ENCODE data around the gene IL20RB. TPM values are rescaled to one million over a fixed set of nuclear protein-coding genes. Genes with fewer than 3 reads are reported as not detected.

Gene IL20RB
- total RNA-seq, 3 donors from 2014 or later = 0.60 to 1.7 (median 1.2) TPM

DNA sequence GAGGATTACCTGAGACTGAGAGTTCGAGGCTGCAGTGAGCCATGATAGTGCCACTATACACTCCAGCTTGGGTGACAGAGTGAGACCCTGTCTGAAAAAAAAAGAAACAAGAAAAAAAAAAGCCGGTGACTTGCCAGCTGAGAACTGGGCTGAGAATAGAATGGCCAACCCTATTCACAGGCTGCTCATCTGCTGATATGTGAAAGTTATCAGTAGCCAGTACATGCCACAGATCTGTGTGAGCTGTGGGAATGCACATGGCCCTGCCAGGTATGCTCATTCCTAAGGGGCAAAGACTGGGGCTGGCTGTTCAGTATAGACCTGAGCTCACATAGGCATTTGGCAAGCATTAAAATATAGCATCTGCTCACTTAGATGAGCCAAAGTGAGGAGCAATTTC is 30.9 kb downstream of the IL20RB start:
- Histone ChIP-seq H3K36me3 (ENCODE audit: low read depth) (no peaks in the 10 kb centered on the region), H3K4me1 (ENCODE audit: low read depth) (peaks cover 13% of the 10 kb centered on the region), H3K4me3 (no peak overlapping the region), H3K9me3 (no peaks in the 10 kb centered on the region)
- no peak for ATAC-seq
- intact Hi-C loops (cut with DNase I, micrococcal nuclease) = no loop called here
- TF ChIP-seq, protein P1, sequence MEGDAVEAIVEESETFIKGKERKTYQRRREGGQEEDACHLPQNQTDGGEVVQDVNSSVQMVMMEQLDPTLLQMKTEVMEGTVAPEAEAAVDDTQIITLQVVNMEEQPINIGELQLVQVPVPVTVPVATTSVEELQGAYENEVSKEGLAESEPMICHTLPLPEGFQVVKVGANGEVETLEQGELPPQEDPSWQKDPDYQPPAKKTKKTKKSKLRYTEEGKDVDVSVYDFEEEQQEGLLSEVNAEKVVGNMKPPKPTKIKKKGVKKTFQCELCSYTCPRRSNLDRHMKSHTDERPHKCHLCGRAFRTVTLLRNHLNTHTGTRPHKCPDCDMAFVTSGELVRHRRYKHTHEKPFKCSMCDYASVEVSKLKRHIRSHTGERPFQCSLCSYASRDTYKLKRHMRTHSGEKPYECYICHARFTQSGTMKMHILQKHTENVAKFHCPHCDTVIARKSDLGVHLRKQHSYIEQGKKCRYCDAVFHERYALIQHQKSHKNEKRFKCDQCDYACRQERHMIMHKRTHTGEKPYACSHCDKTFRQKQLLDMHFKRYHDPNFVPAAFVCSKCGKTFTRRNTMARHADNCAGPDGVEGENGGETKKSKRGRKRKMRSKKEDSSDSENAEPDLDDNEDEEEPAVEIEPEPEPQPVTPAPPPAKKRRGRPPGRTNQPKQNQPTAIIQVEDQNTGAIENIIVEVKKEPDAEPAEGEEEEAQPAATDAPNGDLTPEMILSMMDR (IDR thresholded peaks at IDR 0.05) = no peak
- DNase-seq = no peak

DNA sequence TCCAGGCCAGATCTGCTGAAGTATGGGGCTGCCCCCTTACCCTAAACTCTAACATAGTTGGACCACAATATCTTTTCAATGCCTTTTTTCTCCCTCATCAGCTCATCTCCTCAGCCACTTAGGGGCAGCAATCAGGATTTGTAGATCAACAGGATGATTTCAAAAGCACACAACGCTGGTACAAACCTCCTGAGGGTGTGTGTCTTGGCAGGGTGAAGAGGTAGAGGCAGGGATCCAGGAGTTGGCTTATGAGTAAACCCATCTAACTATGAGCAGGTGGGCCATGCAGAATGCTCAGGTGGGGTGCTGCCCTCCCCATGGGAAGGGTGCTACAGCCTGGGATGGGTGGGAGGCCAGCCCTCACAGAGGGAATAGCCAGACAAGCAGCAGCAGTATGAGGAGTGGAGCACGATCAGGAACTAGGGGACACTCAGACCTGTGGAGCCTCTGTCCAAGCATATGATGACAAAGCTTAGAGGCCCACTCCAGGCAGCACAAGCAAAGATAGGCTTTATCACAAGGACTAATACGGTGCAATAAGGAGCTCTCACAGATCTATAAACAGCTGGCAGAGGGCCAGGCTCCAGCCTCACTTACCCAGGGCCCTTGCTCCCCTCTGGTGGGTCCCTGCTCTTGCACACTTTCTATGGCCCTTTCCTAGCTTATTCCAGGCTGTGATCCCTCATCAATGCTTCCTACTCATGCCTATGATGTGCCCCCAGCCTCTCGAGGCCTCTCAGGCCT is 32.2 kb downstream of the IL20RB start:
- Histone ChIP-seq H3K4me1 (ENCODE audit: low read depth) (peaks cover 15% of the 10 kb centered on the region), H3K9me3 (no peaks in the 10 kb centered on the region), H3K4me3 (no peak overlapping the region), H3K36me3 (ENCODE audit: low read depth) (no peaks in the 10 kb centered on the region)
- TF ChIP-seq, protein P1 (IDR thresholded peaks at IDR 0.05) = no peak
- DNase-seq = peak in 2 of 3 donors; percentile 46 to 60
- intact Hi-C loops (cut with DNase I, micrococcal nuclease) = no loop called here
- ATAC-seq = peak; percentile 8

DNA sequence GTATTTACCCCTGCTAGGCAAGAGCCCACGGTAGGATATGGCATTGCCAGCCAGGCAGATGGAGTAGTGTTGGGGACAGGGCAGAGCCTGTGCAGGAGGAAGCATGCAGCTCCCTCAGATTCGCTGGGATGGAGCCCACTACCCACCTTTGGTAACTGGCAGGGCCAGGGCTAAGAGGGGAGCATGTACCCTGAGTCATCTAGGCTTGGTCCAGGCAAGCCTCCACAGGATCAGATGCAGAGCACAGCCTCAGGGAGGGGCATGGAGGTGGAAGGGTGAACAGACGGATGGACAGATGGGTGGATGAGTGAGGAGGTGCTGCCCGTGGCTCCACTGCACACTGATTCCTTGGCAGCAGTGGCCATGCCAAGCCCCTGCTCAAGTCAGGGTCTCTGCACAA is 33.0 kb downstream of the IL20RB start:
- no peaks in the 10 kb centered on the region for H3K9me3 ChIP-seq
- H3K4me3 ChIP-seq = no peak overlapping the region
- ATAC-seq (no peak), DNase-seq (no peak)
- no peaks in the 10 kb centered on the region for H3K36me3 ChIP-seq (ENCODE audit: low read depth)
- intact Hi-C loops (cut with DNase I, micrococcal nuclease) = no loop called here
- TF ChIP-seq, protein P1 (IDR thresholded peaks at IDR 0.05) = no peak
- H3K4me1 ChIP-seq (ENCODE audit: low read depth) = peaks cover 15% of the 10 kb centered on the region

DNA sequence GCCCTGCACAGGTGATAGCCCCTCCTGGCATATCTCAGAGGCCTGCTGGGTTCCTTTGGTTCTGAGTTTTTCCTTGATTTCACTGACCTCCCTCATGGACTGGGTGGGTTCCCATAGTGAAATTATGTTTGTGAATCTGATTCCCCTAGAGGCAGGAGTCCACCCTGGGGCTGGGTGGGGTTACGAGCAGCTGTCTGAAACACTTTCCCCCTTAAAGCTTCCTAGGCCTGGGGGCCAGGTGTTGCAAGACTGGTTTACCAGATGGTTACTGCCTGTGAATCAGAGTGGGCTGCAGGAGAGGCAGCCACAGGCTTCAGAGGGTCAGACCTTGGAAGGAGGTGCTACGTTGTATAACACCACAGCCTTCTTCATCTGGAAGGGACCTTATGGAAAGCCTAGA is 34.3 kb downstream of the IL20RB start:
- TF ChIP-seq, protein P1 (IDR thresholded peaks at IDR 0.05) = no peak
- Histone ChIP-seq H3K9me3 (no peaks in the 10 kb centered on the region), H3K4me1 (ENCODE audit: low read depth) (peaks cover 15% of the 10 kb centered on the region), H3K36me3 (ENCODE audit: low read depth) (no peaks in the 10 kb centered on the region), H3K4me3 (no peak overlapping the region)
- DNase-seq (no peak), ATAC-seq (no peak)
- intact Hi-C loops (cut with DNase I, micrococcal nuclease) = no loop called here

DNA sequence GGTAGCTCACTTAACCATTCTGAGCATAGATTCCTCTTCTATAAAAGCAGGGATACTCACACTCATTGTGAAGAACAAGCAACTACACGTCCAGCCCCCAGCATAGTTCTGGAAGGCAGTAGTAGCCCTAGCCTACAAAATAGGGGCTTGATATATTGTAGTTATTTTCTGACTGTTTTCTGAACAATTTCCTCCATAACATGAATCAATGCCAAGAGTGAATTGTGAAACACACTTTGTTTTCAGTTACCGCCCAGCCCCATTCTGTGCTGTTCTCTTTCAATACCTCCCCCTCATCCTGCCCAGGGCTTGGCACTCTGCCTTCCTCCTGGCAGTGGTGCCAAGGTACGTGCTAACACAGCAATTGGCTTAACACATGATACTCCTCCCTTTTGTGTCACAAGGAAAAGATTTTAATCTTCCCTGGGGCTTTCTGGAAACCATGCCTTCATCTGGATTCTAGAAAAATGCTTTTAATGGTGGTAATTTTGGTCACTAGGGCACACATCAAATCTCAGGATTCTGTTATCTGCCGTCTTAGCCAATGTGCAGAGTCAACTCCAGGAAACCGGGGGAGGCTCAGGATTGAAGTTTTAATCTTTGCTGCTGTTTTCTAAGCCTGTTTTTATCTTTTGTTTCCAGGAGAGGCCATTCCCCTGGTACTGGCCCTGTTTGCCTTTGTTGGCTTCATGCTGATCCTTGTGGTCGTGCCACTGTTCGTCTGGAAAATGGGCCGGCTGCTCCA is 37.2 kb downstream of the IL20RB start:
- Histone ChIP-seq H3K36me3 (ENCODE audit: low read depth) (no peaks in the 10 kb centered on the region), H3K4me1 (ENCODE audit: low read depth) (peaks cover 15% of the 10 kb centered on the region), H3K4me3 (no peak overlapping the region), H3K9me3 (no peaks in the 10 kb centered on the region)
- peak; percentile 92 to 95 (median 92) for DNase-seq
- TF ChIP-seq, protein P1 (IDR thresholded peaks at IDR 0.05) = no peak
- intact Hi-C loops (cut with DNase I, micrococcal nuclease) = no loop called here
- ATAC-seq = peak; percentile 98

Data from mucosa of descending colon (tissue), 3 donors.